Activated CD4-positive, alpha-beta memory T cell treated with anti-CD3 and anti-CD28 coated beads, Interleukin-2, amount 10 ng/mL, durations not matched to agents 7 days and 5 days (primary cell): ENCODE results near the gene KRT76. TPM values are rescaled to one million over a fixed set of nuclear protein-coding genes. Genes with fewer than 3 reads are reported as not detected.
"Not testable (repeated sequence)": the region's sequence is repeated elsewhere in the genome, so short reads cannot be mapped to it uniquely, and the experiment has no call there.

Experiments used
- CTCF ChIA-PET: fragments of 350-600 bp; sonication (Branson Sonifier 250); formaldehyde crosslinking; loops from one replicate; lab custom pipeline; 2021; ENCODE audit warnings: antibody characterized with exemption, inconsistent platforms; lab: Charles Lee
- POLR2A ChIA-PET: fragments of 350-600 bp; sonication (Branson Sonifier 250); formaldehyde crosslinking; loops from one replicate; lab custom pipeline; 2021; ENCODE audit warnings: antibody characterized with exemption; lab: Charles Lee
- DNase-seq: peaks from one replicate; pipeline ENCODE4 v3.0.0-alpha.2; 2020
- H3K27ac Mint-ChIP-seq: one replicate; pipeline ENCODE4 v1.8.0; 2021; ENCODE audit warnings: mild to moderate bottlenecking, mixed read lengths
- H3K27me3 Mint-ChIP-seq: one replicate; pipeline ENCODE4 v1.8.0; 2021; ENCODE audit warnings: mixed read lengths
- H3K36me3 Mint-ChIP-seq: one replicate; pipeline ENCODE4 v1.8.0; 2021; ENCODE audit warnings: low read depth, mixed read lengths
- H3K4me1 Mint-ChIP-seq: one replicate; pipeline ENCODE4 v1.8.0; 2021; ENCODE audit warnings: mixed read lengths
- H3K4me3 Mint-ChIP-seq: one replicate; pipeline ENCODE4 v1.8.0; 2021; ENCODE audit warnings: mild to moderate bottlenecking, mixed read lengths
- H3K9me3 Mint-ChIP-seq: one replicate; pipeline ENCODE4 v1.8.0; 2021; ENCODE audit warnings: mixed read lengths
- total RNA-seq, 2 experiments: library from RNA; stranded (reverse); gene quantifications; one replicate each; pipeline ENCODE4 v1.2.3, GENCODE V29; 2021

The KRT76 gene
- total RNA-seq, 2 experiments from 2014 or later = not detected

DNA sequence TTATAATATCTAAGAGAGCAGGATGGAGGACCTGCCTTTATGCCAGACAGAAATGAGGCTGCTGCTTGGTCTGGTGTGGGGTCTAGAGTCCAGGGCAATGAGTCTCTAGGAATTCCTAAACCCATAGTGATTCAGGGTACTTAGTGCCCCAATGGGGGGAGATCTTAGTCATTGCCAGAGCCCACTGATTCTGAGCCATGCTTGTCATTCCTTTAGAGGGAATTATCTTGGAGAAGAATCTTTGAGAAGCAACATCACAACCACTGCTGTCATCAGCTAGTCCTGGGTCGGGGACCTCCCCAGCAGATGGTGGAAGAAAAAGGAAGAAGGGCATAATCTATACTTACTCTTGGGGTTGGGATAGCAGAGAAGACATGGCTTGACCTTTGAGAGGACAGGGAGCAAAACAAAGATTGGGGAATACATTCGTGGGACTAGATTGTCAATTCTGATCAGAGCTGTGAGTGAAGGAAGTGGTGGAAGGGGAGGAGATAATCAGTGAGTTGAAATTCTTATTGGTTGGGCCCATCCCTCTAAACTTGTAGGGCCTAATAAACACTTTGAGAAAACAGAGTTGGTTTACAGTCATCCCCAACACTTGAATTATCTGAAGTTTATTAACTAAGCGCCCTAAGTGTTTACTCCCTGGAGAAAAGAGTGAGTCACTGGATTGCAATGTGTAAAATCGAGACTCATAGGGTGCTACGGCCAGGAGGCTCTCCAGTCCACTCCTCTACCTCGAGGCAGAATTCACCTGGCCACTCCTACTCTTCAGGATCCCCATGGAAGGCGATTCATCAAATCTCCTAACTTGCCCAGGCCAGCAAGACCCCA lies 21.7 kb upstream of the KRT76 start:
- H3K27ac Mint-ChIP-seq = no peak overlapping the region
- POLR2A ChIA-PET = interaction anchor here (1.0 kb wide), 1 partner anchor 9 kb away, joined by 3 read pairs; no protein-coding TSS in a partner anchor
- H3K4me1 Mint-ChIP-seq = peaks cover 3% of the 10 kb centered on the region
- no peaks in the 10 kb centered on the region for H3K9me3 Mint-ChIP-seq
- no peaks in the 10 kb centered on the region for H3K36me3 Mint-ChIP-seq
- H3K27me3 Mint-ChIP-seq = peaks cover 5% of the 10 kb centered on the region
- DNase-seq = no peak
- CTCF ChIA-PET = no interaction called here
- no peak overlapping the region for H3K4me3 Mint-ChIP-seq

DNA sequence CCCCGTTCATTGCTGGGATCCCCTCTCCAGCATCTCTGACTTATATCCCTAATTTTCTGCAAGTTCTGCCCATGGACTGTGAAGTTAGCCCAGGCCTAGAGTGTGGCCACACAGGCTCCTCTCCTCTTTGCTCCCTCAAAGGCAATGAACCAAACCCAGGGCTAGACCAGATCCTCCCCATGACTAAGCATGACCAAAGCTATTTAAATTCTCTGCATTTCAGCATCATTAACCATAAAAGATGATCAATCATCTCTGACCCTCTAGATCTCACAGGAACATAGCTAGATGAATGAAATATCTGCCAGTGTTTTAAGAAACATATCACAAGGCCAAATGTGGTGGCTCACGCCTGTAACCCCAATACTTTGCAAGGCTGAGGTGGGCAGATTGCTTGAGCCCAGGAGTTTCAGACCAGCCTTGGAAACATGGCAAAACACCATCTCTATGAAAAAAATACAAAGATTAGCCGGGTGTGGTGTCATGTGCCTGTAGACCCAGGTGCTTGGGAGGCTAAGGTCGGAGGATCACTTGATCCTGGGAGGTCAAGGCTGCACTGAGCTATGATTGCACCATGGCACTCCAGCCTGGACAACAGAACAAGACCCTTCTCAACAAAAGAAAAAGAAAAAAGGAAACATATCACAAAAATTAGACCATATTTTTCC lies 21.0 kb upstream of the KRT76 start:
- peaks cover 4% of the 10 kb centered on the region for H3K27me3 Mint-ChIP-seq
- H3K36me3 Mint-ChIP-seq = no peaks in the 10 kb centered on the region
- no peak for DNase-seq
- no peak overlapping the region for H3K4me3 Mint-ChIP-seq
- H3K4me1 Mint-ChIP-seq = peaks cover 3% of the 10 kb centered on the region
- H3K27ac Mint-ChIP-seq = no peak overlapping the region
- ChIA-PET CTCF (no interaction called here), POLR2A (interaction anchor here (1.0 kb wide), 1 partner anchor 9 kb away, joined by 3 read pairs; no protein-coding TSS in a partner anchor)
- H3K9me3 Mint-ChIP-seq = no peaks in the 10 kb centered on the region

- H3K4me3 Mint-ChIP-seq = no peak overlapping the region
- H3K4me1 Mint-ChIP-seq = peaks cover 3% of the 10 kb centered on the region
- peaks cover 3% of the 10 kb centered on the region for H3K27me3 Mint-ChIP-seq
- ChIA-PET CTCF (no interaction called here), POLR2A (interaction anchor here (1.0 kb wide), 1 partner anchor 10 kb away, joined by 3 read pairs; no protein-coding TSS in a partner anchor)
- no peak overlapping the region for H3K27ac Mint-ChIP-seq
- H3K36me3 Mint-ChIP-seq = no peaks in the 10 kb centered on the region
- H3K9me3 Mint-ChIP-seq = no peaks in the 10 kb centered on the region
- DNase-seq = no peak
These were observed 20.4 kb upstream of the KRT76 start for GRCh38 chr12:52797529-52797894.

GRCh38 chr12:52796839-52797528 lies 19.8 kb upstream of the KRT76 start:
- no peak overlapping the region for H3K27ac Mint-ChIP-seq
- no peaks in the 10 kb centered on the region for H3K36me3 Mint-ChIP-seq
- DNase-seq = no peak
- CTCF ChIA-PET = interaction anchor here (0.6 to 3.0 kb wide), 2 partner anchors 14 to 83 kb away, joined by 5 to 7 read pairs; no protein-coding TSS in a partner anchor
- peaks cover 3% of the 10 kb centered on the region for H3K4me1 Mint-ChIP-seq
- POLR2A ChIA-PET = no interaction called here
- H3K27me3 Mint-ChIP-seq = peaks cover 3% of the 10 kb centered on the region
- no peak overlapping the region for H3K4me3 Mint-ChIP-seq
- no peaks in the 10 kb centered on the region for H3K9me3 Mint-ChIP-seq

- Mint-ChIP-seq H3K36me3 (no peaks in the 10 kb centered on the region), H3K9me3 (no peaks in the 10 kb centered on the region), H3K4me1 (peaks cover 3% of the 10 kb centered on the region), H3K4me3 (no peak overlapping the region), H3K27ac (no peak overlapping the region), H3K27me3 (peaks cover 7% of the 10 kb centered on the region)
- POLR2A ChIA-PET = no interaction called here
- DNase-seq = no peak
- CTCF ChIA-PET = interaction anchor here (3.0 kb wide), 1 partner anchor 83 kb away, joined by 7 read pairs; no protein-coding TSS in a partner anchor
These were observed 19.3 kb upstream of the KRT76 start for GRCh38 chr12:52796429-52796794.

- Mint-ChIP-seq H3K4me1 (peaks cover 3% of the 10 kb centered on the region), H3K27ac (no peak within 1 kb of the TSS), H3K27me3 (peaks cover 8% of the 10 kb centered on the region), H3K36me3 (no peaks in the 10 kb centered on the region), H3K4me3 (no peak within 1 kb of the TSS), H3K9me3 (no peaks in the 10 kb centered on the region)
- POLR2A ChIA-PET = no interaction called here
- DNase-seq = no peak
- CTCF ChIA-PET = interaction anchor here (3.0 kb wide), 1 partner anchor 84 kb away, joined by 7 read pairs; no protein-coding TSS in a partner anchor
These were observed 18.7 kb upstream of the KRT76 start, which contains the start of gene KRT3 for GRCh38 chr12:52795694-52796428. TSS of gene KRT3 (minus strand) at chr12:52796117. CDS start at chr12:52796042, 75 bp downstream.

DNA sequence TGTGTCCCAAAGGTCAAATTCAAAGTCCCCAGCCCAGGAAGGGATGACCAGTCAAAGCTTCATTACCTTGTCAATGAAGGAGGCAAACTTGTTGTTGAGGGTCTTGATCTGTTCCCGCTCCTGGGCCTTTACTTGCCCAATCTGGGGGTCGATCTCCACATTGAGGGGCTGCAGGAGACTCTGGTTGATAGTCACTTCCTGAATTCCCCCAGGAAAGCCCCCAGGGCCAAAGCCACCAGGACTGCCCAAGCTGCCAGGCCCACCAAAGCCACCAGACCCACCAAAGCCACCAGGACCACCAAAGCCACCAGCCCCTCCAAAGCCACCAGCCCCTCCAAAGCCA lies 18.2 kb upstream of the KRT76 start:
- H3K4me1 Mint-ChIP-seq, H3K36me3 Mint-ChIP-seq, POLR2A ChIA-PET, H3K4me3 Mint-ChIP-seq, DNase-seq, H3K9me3 Mint-ChIP-seq, H3K27ac Mint-ChIP-seq: not testable (repeated sequence)
- CTCF ChIA-PET = interaction anchor here (3.0 kb wide), 1 partner anchor 84 kb away, joined by 7 read pairs; no protein-coding TSS in a partner anchor
- peaks cover 13% of the 10 kb centered on the region for H3K27me3 Mint-ChIP-seq

DNA sequence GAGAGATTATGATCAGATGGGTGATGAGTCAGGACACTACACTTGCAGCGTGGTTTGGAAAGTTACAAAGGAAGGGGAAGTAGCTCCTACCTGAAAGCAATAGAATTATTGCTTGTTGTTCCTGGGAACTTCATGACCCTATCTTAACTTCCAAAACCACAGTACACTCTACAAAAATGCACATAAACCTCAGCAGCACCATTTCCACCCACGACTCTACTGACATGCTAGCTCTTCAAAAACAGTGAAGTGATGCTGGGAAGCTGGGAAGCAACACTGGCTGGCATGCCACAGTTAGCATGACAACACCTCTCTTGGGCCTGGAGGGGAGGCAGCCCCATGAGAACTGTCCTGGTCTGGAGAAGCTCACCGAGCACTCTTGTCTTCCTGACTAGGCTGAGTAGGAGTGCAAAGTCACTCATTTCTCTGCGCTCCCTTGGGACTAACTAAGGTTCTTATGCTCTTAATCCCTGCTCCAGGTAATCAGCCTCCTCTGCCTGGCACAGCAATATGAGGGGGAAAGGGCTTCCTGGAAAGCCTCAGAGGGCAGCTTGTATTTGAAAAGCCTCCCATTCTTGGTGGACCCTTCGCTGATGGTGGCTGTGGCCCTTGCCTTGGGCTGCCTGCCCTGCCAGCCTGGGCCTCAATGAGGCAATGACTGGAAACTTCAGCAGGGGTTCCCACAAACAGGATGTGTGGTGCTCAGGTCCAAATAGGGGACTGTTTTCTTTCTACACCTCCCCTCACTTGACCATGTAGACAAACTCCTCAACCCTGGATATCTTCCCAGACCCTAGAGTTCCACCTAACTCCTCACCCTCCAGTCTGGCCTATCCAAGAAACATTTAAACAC lies 17.6 kb upstream of the KRT76 start:
- ChIA-PET POLR2A (no interaction called here), CTCF (interaction anchor here (3.0 kb wide), 1 partner anchor 85 kb away, joined by 7 read pairs; no protein-coding TSS in a partner anchor)
- Mint-ChIP-seq H3K27ac (no peak overlapping the region), H3K4me3 (no peak overlapping the region), H3K4me1 (peaks cover 3% of the 10 kb centered on the region), H3K36me3 (no peaks in the 10 kb centered on the region), H3K27me3 (peaks cover 18% of the 10 kb centered on the region), H3K9me3 (no peaks in the 10 kb centered on the region)
- DNase-seq = no peak

- peaks cover 32% of the 10 kb centered on the region for H3K27me3 Mint-ChIP-seq
- ChIA-PET CTCF (no interaction called here), POLR2A (no interaction called here)
- no peak overlapping the region for H3K4me3 Mint-ChIP-seq
- H3K4me1 Mint-ChIP-seq = peaks cover 3% of the 10 kb centered on the region
- H3K36me3 Mint-ChIP-seq = no peaks in the 10 kb centered on the region
- no peak for DNase-seq
- H3K27ac Mint-ChIP-seq = no peak overlapping the region
- H3K9me3 Mint-ChIP-seq = no peaks in the 10 kb centered on the region
These were observed 15.3 kb upstream of the KRT76 start for GRCh38 chr12:52792185-52793029.

DNA sequence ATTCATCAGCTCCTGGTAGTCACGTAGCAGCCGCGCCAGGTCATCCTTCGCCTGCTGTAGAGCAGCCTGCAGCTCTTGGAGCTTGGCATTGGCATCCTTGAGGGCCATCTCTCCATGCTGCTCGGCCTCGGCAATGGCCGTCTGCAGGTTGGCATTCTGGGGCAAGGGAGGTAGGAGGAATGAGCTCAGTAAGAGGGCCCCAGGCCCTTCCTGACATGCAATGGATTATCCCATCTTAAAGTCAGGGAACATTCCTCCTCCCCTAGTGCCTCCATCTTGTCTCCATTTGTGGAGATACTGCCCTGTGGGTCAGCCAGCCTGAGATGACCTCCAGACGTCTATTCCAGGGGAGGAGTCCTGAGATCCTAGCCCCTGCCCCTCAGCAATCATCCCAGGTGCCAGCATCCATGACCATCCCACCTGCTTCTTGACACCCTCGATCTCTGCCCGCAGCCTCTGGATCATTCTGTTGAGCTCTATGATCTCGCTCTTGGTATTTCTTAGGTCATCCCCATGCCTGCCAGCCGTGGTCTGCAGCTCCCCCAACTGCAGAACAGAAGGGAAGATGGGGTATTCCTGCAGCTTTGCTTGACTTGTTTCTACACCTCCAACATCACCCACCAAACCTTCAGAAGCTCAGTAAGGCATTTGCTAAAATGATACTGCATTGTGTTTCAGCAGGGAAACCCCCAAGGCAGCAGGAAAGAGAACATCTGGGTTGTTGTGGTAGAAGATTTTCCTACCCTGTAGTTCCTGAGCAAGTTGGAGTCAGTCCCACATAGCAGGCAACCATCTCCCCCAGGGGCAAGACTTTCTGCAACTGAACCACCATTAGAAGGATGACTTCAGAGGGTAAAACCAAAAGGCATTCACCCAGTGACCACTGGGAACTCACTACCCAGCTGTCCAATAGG lies 14.4 kb upstream of the KRT76 start:
- Mint-ChIP-seq H3K4me1 (peaks cover 3% of the 10 kb centered on the region), H3K4me3 (no peak overlapping the region), H3K27me3 (peaks cover 32% of the 10 kb centered on the region), H3K36me3 (no peaks in the 10 kb centered on the region), H3K27ac (no peak overlapping the region), H3K9me3 (no peaks in the 10 kb centered on the region)
- DNase-seq = no peak
- ChIA-PET CTCF (no interaction called here), POLR2A (no interaction called here)
